K562 (cell line): ENCODE measurements around the gene CTIF. TPM values are rescaled to one million over a fixed set of nuclear protein-coding genes. Genes with fewer than 3 reads are reported as not detected.

ENCODE experiments used
- ATAC-seq: fragments of 200-7000 bp; cut with Tn5 transposase; 3 replicates; pipeline ENCODE4 v1.9.1; 2020; ENCODE audit warnings: moderate library complexity
- BruUV-seq: library from RNA; stranded (reverse); fragments of 400-500 nt; replicated peaks from 2 replicates; lab custom pipeline; 2021; lab: Mats Ljungman, UMichigan
- CTCF ChIA-PET: fragments of 300-600 bp; formaldehyde crosslinking; extraction: SDS; loops from one replicate; lab custom pipeline; 2021; ENCODE audit warnings: low intra/inter-chr PET ratio; lab: Yijun Ruan, JAX
- POLR2A ChIA-PET: fragments of 300-600, 350-650 bp; sonication (Branson Sonifier 250); formaldehyde crosslinking; extraction: SDS; loops from one replicate; lab custom pipeline; 2021; ENCODE audit warnings: antibody characterized with exemption, inconsistent platforms; lab: Yijun Ruan, JAX
- DNase-seq, 4 experiments: peaks; one replicate each; pipeline versions ENCODE4 v3.0.0 to v3.0.0-alpha.2; 2011 to 2018; ENCODE audit warnings: low spot score in 3 of 4, mixed read lengths in 3 of 4; ENCODE audit errors: extremely low read depth in 1 of 4
- FAIRE-seq: peaks from 2 replicates; lab custom pipeline; 2011; peaks lifted over from hg19 to GRCh38; lab: Jason Lieb, UNC
- H2AFZ ChIP-seq: 2 replicates; pipeline ENCODE4 v1.6.0; 2011; ENCODE audit warnings: low read depth, low read length, control low read depth, inconsistent platforms
- H3K27ac ChIP-seq: fragments of 200-600 bp; 3 replicates; pipeline ENCODE4 v1.8.0; 2011; ENCODE audit warnings: low read depth, mild to moderate bottlenecking, control low read depth, inconsistent platforms, low read length, moderate library complexity, mixed read lengths; ENCODE audit errors: extremely low read depth
- H3K27me3 ChIP-seq, 2 experiments: fragments of 300-600 bp in 1 of 2; 2 replicates in 1 of 2; 3 replicates in 1 of 2; pipeline versions ENCODE4 v1.6.0 to v1.8.0; 2011; ENCODE audit warnings: inconsistent platforms in 2 of 2, low read length in 2 of 2, mild to moderate bottlenecking in 1 of 2, mixed read lengths in 1 of 2, moderate library complexity in 1 of 2; ENCODE audit not compliant: control insufficient read depth in 2 of 2, insufficient read depth in 2 of 2
- H3K36me3 ChIP-seq: fragments of 300-600 bp; 3 replicates; pipeline ENCODE4 v1.8.0; 2011; ENCODE audit warnings: mild to moderate bottlenecking, low read length, inconsistent platforms; ENCODE audit not compliant: control insufficient read depth, insufficient read depth
- H3K4me1 ChIP-seq, 2 experiments: fragments of 200-600 bp in 1 of 2; replicated peaks in 1 of 2; 2 replicates in 1 of 2; 3 replicates in 1 of 2; pipeline versions ENCODE4 v1.5.1 to v1.8.0; 2011; ENCODE audit warnings: inconsistent platforms in 2 of 2, low read length in 2 of 2, mild to moderate bottlenecking in 1 of 2, mixed read lengths in 1 of 2, moderate library complexity in 1 of 2; ENCODE audit not compliant: control insufficient read depth in 2 of 2, insufficient read depth in 2 of 2
- H3K4me2 ChIP-seq: 2 replicates; pipeline ENCODE4 v1.6.1; 2011; ENCODE audit warnings: low read length, control low read depth, inconsistent platforms, mixed read lengths; ENCODE audit not compliant: insufficient read depth
- H3K4me3 ChIP-seq: fragments of 200-600 bp; sonication (generic), shearing (Covaris generic); 2 replicates; pipeline ENCODE4 v1.5.1; 2016; ENCODE audit warnings: control low read depth, inconsistent platforms
- H3K79me2 ChIP-seq: fragments of 200-600 bp; 3 replicates; pipeline ENCODE4 v1.8.0; 2011; ENCODE audit warnings: low read length, inconsistent platforms; ENCODE audit not compliant: control insufficient read depth, insufficient read depth
- H3K9ac ChIP-seq, 2 experiments: 2 replicates each; pipeline versions ENCODE4 v1.6.0 to v1.6.1; 2011; ENCODE audit warnings: low read depth in 2 of 2, low read length in 2 of 2, control low read depth in 1 of 2, inconsistent platforms in 1 of 2, mild to moderate bottlenecking in 1 of 2, mixed read lengths in 1 of 2; ENCODE audit not compliant: insufficient read depth in 1 of 2
- H3K9me1 ChIP-seq: one replicate; pipeline ENCODE4 v1.6.0; 2011; ENCODE audit warnings: inconsistent platforms, mild to moderate bottlenecking, low read length, moderate library complexity; ENCODE audit not compliant: control insufficient read depth, insufficient read depth
- H3K9me3 ChIP-seq: replicated peaks from 2 replicates; pipeline ENCODE4 v1.5.1; 2011; ENCODE audit warnings: low read depth, low read length, inconsistent platforms; ENCODE audit not compliant: control insufficient read depth, insufficient read depth
- H4K20me1 ChIP-seq: replicated peaks from 2 replicates; pipeline ENCODE4 v1.6.1; 2011; ENCODE audit warnings: low read length, inconsistent platforms, mixed read lengths; ENCODE audit not compliant: control insufficient read depth, insufficient read depth
- CEBPG ChIP-seq, 3 experiments: fragments of 200-800 bp in 1 of 3; sonication (Bioruptor generic) in 1 of 3; sonication (generic) in 1 of 3; formaldehyde crosslinking in 1 of 3; IDR thresholded peaks in 2 of 3; conservative IDR thresholded peaks in 1 of 3; 2 replicates each; pipeline versions ENCODE4 v1.6.1 to v1.8.0; 2016 to 2022; ENCODE audit warnings: missing compliant biosample characterization in 2 of 3, missing genetic modification characterization in 2 of 3, mild to moderate bottlenecking in 1 of 3, missing genetic modification reagents in 1 of 3
- CXXC5 ChIP-seq: fragments of 250-450 bp; sonication (Bioruptor Pico); IDR thresholded peaks from 2 replicates; pipeline ENCODE4 v1.8.0; 2022; ENCODE audit warnings: inconsistent platforms, mild to moderate bottlenecking, moderate library complexity
- NFATC3 ChIP-seq: fragments of 450-650 bp; IDR thresholded peaks from 2 replicates; pipeline ENCODE4 v1.6.1; 2017; ENCODE audit warnings: mild to moderate bottlenecking
- POLR2AphosphoS2 ChIP-seq: IDR thresholded peaks from 2 replicates; pipeline ENCODE4 v1.6.1; 2012; ENCODE audit warnings: low read length, improper control_type of control experiment
- RBM39 ChIP-seq: fragments of 200-400 bp; formaldehyde crosslinking; optimal IDR thresholded peaks from 2 replicates; pipeline ENCODE3; 2018; ENCODE audit warnings: low read depth, low read length
- TAF9B ChIP-seq: fragments of 450-650 bp; IDR thresholded peaks from 2 replicates; pipeline ENCODE4 v1.6.1; 2018; ENCODE audit warnings: mild to moderate bottlenecking; ENCODE audit not compliant: partially characterized antibody
- WGBS: fragments of 100-300 bp; shearing (Covaris generic); methylation state at CpG from one replicate; pipeline ENCODE4 v1.1.6; 2016; ENCODE audit warnings: low coverage, mixed read lengths; ENCODE audit not compliant: insufficient coverage; ENCODE audit errors: missing lambda C conversion rate; 5-methylcytosine and 5-hydroxymethylcytosine counted together
- in situ Hi-C: fragments of 300-500 bp; cut with MboI; formaldehyde crosslinking; loops from 4 replicates; pipeline ENCODE4 v1.15.0; 2018; ENCODE audit warnings: inconsistent platforms, mixed read lengths
- intact Hi-C: fragments of 100-400 bp; cut with micrococcal nuclease; formaldehyde crosslinking; loops from 2 replicates; pipeline ENCODE4 v1.14.2; 2022
- polyA plus RNA-seq, 8 experiments: library from polyadenylated mRNA; depleted of rRNA in 4 of 8; stranded (reverse) in 5 of 8; unstranded in 3 of 8; fragments of >200 nt; fragmentation: Nextera tagmentation in 2 of 8; fragmentation: Illumina TruSeq in 1 of 8; extraction: Ambion mirVana in 2 of 8; extraction: Trizol in 1 of 8; gene quantifications; 2 replicates each; pipeline versions ENCODE4 v1.2.1 to v1.2.3, GENCODE V29; 2011 to 2014; ENCODE audit warnings: inconsistent platforms in 1 of 8, missing spikeins in 1 of 8
- total RNA-seq, 7 experiments: library from RNA; depleted of rRNA in 6 of 7; stranded (reverse); fragments of >200 nt in 6 of 7; fragmentation: Illumina TruSeq in 2 of 7; extraction: Trizol in 2 of 7; gene quantifications; 2 replicates each; pipeline versions ENCODE4 v1.2.1 to v1.2.3, GENCODE V29; 2011 to 2021; ENCODE audit warnings: low replicate concordance in 1 of 7
- TF ChIP-seq, protein P1 (sequence below): fragments of 250-450 bp; sonication (Bioruptor Pico); IDR thresholded peaks from 2 replicates; pipeline ENCODE4 v1.4.0; 2020; ENCODE audit warnings: borderline replicate concordance
- TF ChIP-seq, protein P2 (sequence below), 2 experiments: IDR thresholded peaks; 2 replicates each; pipeline ENCODE4 v1.6.1; 2012; ENCODE audit warnings: improper control_type of control experiment in 2 of 2, low read depth in 2 of 2, low read length in 2 of 2, borderline replicate concordance in 1 of 2

CTIF gene
- total and polyA plus RNA-seq, 9 of the 15 experiments (the other 6 are each of a cell fraction or from before 2014, with no cell fraction given) = 0.17 to 11.5 (median 2.2) TPM

DNA sequence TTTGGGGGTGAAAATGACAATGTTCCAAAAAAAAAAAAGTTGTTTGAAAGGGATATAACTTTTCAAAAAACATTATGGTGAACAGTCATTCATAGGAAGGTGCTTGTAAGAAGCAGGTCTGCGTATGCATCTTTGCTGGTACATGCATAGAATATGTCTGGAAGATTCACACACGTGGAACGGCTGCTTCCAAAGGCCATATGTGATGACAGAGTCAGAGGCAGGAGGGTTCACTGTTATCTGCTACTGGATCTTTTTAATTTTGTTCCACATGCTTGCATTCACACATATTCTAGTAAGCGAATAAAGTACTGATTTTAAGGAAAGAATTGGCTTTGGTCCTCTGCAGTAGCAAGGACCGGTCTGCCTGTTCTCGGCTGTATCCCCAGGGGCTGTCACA, 218.5 kb downstream of the CTIF start:
- intact Hi-C loops = no loop called here
- WGBS = 76% methylated on average over 6 of the region's 6 CpGs
- Histone ChIP-seq H3K9me3 (no peaks in the 10 kb centered on the region), H3K4me1 (no peaks in the 10 kb centered on the region; a peak in 1 of 5 replicates), H3K79me2 (no peaks in the 10 kb centered on the region), H3K9ac (no peak overlapping the region)
- POLR2A ChIA-PET = no interaction called here
- BruUV-seq = no TSS peak
- TF ChIP-seq, protein P1, sequence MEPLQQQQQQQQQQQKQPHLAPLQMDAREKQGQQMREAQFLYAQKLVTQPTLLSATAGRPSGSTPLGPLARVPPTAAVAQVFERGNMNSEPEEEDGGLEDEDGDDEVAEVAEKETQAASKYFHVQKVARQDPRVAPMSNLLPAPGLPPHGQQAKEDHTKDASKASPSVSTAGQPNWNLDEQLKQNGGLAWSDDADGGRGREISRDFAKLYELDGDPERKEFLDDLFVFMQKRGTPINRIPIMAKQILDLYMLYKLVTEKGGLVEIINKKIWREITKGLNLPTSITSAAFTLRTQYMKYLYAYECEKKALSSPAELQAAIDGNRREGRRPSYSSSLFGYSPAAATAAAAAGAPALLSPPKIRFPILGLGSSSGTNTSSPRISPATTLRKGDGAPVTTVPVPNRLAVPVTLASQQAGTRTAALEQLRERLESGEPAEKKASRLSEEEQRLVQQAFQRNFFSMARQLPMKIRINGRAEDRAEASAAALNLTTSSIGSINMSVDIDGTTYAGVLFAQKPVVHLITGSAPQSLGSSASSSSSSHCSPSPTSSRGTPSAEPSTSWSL = no peak
- TF ChIP-seq RBM39 = no peak
- no peak for TF ChIP-seq TAF9B
- no peak for TF ChIP-seq NFATC3
- TF ChIP-seq, protein P2, sequence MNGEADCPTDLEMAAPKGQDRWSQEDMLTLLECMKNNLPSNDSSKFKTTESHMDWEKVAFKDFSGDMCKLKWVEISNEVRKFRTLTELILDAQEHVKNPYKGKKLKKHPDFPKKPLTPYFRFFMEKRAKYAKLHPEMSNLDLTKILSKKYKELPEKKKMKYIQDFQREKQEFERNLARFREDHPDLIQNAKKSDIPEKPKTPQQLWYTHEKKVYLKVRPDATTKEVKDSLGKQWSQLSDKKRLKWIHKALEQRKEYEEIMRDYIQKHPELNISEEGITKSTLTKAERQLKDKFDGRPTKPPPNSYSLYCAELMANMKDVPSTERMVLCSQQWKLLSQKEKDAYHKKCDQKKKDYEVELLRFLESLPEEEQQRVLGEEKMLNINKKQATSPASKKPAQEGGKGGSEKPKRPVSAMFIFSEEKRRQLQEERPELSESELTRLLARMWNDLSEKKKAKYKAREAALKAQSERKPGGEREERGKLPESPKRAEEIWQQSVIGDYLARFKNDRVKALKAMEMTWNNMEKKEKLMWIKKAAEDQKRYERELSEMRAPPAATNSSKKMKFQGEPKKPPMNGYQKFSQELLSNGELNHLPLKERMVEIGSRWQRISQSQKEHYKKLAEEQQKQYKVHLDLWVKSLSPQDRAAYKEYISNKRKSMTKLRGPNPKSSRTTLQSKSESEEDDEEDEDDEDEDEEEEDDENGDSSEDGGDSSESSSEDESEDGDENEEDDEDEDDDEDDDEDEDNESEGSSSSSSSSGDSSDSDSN (IDR thresholded peaks at IDR 0.05; ENCODE audit: borderline replicate concordance in 1 of 2, low read depth in 2 of 2, low read length in 2 of 2) = no peak
- TF ChIP-seq CXXC5 (CRISPR knock-in tag) = no peak
- no peak for TF ChIP-seq POLR2AphosphoS2
- no peak for TF ChIP-seq CEBPG (CRISPR knock-in tag; IDR thresholded peaks at IDR 0.05)
- TF ChIP-seq CEBPG (tag; conservative IDR thresholded peaks at IDR 0.05 in 1 of 2, IDR thresholded peaks at IDR 0.05 in 1 of 2) = no peak
- TF ChIP-seq, all 486 proteins: peak for 0
- Histone ChIP-seq H3K4me3 (no peak overlapping the region), H2AFZ (no peak overlapping the region), H3K27me3 (no peaks in the 10 kb centered on the region), H3K4me2 (no peak overlapping the region), H3K36me3 (no peaks in the 10 kb centered on the region), H4K20me1 (no peaks in the 10 kb centered on the region), H3K27ac (no peak overlapping the region), H3K9me1 (no peaks in the 10 kb centered on the region)
- FAIRE-seq (no peak), ATAC-seq (no peak), DNase-seq (no peak)
- CTCF ChIA-PET = no interaction called here
- in situ Hi-C loops = no loop called here
